Left ventricle myocardium inferior (tissue), 1 donor: ENCODE results near the gene RHOH. TPM values are rescaled to one million over a fixed set of nuclear protein-coding genes. Genes with fewer than 3 reads are reported as not detected.

Experiments
- DNase-seq: peaks from one replicate; pipeline ENCODE4 v3.0.0-alpha.2; 2020
- H3K27ac ChIP-seq: fragments of 200-600 bp; replicated peaks from 2 replicates; pipeline ENCODE4 v1.8.0; 2021
- H3K27me3 ChIP-seq: fragments of 200-600 bp; 2 replicates; pipeline ENCODE4 v1.8.0; 2021; ENCODE audit warnings: low read depth
- H3K36me3 ChIP-seq: fragments of 200-600 bp; 2 replicates; pipeline ENCODE4 v1.8.0; 2021
- H3K4me1 ChIP-seq: fragments of 200-600 bp; 2 replicates; pipeline ENCODE4 v1.8.0; 2021
- H3K4me3 ChIP-seq: fragments of 200-600 bp; 2 replicates; pipeline ENCODE4 v1.8.0; 2021; ENCODE audit warnings: mild to moderate bottlenecking, moderate library complexity
- H3K9me3 ChIP-seq: fragments of 200-600 bp; replicated peaks from 2 replicates; pipeline ENCODE4 v1.8.0; 2021
- CTCF ChIP-seq: fragments of 200-600 bp; IDR thresholded peaks from 2 replicates; pipeline ENCODE4 v1.8.0; 2021; ENCODE audit warnings: antibody characterized with exemption, mild to moderate bottlenecking, borderline replicate concordance
- intact Hi-C: fragments of 100-400 bp; cut with micrococcal nuclease; formaldehyde crosslinking; loops from one replicate; pipeline ENCODE4 v1.11.0; 2022
- total RNA-seq: library from RNA; stranded (reverse); fragmentation: NEBNext Ultra II Directional; extraction: Animal tissue kit (Norgen Biotek cat#: 25700); gene quantifications from one replicate; pipeline ENCODE4 v1.2.1, GENCODE V29; 2021
- donor health status: DM: no; HTN: yes; CAD: no; lungs with severe emphysema.

RHOH gene
- total RNA-seq, 1 donor from 2014 or later, result 0.41 TPM

GRCh38 chr4:40182954-40183353 is 13.9 kb upstream of the RHOH start:
- no peak overlapping the region for H3K27ac ChIP-seq
- no peaks in the 10 kb centered on the region for H3K36me3 ChIP-seq
- no peaks in the 10 kb centered on the region for H3K9me3 ChIP-seq
- no peaks in the 10 kb centered on the region for H3K4me1 ChIP-seq
- intact Hi-C loops, result no loop called here
- no peak for DNase-seq
- H3K27me3 ChIP-seq, result peaks cover 17% of the 10 kb centered on the region
- H3K4me3 ChIP-seq, result no peak overlapping the region
- TF ChIP-seq CTCF, result no peak

- no peak for TF ChIP-seq CTCF
- no peak for DNase-seq
- no peak overlapping the region for H3K4me3 ChIP-seq
- no peaks in the 10 kb centered on the region for H3K4me1 ChIP-seq
- H3K36me3 ChIP-seq, result no peaks in the 10 kb centered on the region
- intact Hi-C loops, result no loop called here
- peaks cover 13% of the 10 kb centered on the region for H3K27me3 ChIP-seq
- no peak overlapping the region for H3K27ac ChIP-seq
- H3K9me3 ChIP-seq, result no peaks in the 10 kb centered on the region
Observed at GRCh38 chr4:40183615-40184411, 13.0 kb upstream of the RHOH start.

GRCh38 chr4:40185830-40186664 is 10.8 kb upstream of the RHOH start:
- TF ChIP-seq CTCF, result no peak
- H3K4me1 ChIP-seq, result no peaks in the 10 kb centered on the region
- H3K27ac ChIP-seq, result no peak overlapping the region
- H3K27me3 ChIP-seq, result no peaks in the 10 kb centered on the region
- no peaks in the 10 kb centered on the region for H3K9me3 ChIP-seq
- intact Hi-C loops, result no loop called here
- H3K4me3 ChIP-seq, result no peak overlapping the region
- DNase-seq, result no peak
- no peaks in the 10 kb centered on the region for H3K36me3 ChIP-seq

- H3K36me3 ChIP-seq, result no peaks in the 10 kb centered on the region
- DNase-seq, result no peak
- no peak for TF ChIP-seq CTCF
Observed at GRCh38 chr4:40186665-40187014, 10.2 kb upstream of the RHOH start.

GRCh38 chr4:40187386-40187906 is 9.4 kb upstream of the RHOH start:
- H3K27ac ChIP-seq, result no peak overlapping the region
- no peak for DNase-seq
- intact Hi-C loops, result no loop called here
- H3K27me3 ChIP-seq, result peaks cover 2% of the 10 kb centered on the region
- H3K36me3 ChIP-seq, result no peaks in the 10 kb centered on the region
- no peaks in the 10 kb centered on the region for H3K4me1 ChIP-seq
- H3K4me3 ChIP-seq, result no peak overlapping the region
- no peak for TF ChIP-seq CTCF
- H3K9me3 ChIP-seq, result no peaks in the 10 kb centered on the region

More at GRCh38 chr4:40186665-40187014, 10.2 kb upstream of the RHOH start:
- H3K4me3 ChIP-seq, result no peak overlapping the region
- no peak overlapping the region for H3K27ac ChIP-seq
- intact Hi-C loops, result no loop called here
- H3K27me3 ChIP-seq, result no peaks in the 10 kb centered on the region
- no peaks in the 10 kb centered on the region for H3K4me1 ChIP-seq
- no peaks in the 10 kb centered on the region for H3K9me3 ChIP-seq
